Stimulated activated naive CD8-positive, alpha-beta T cell treated with anti-CD3 and anti-CD28 coated beads, Interleukin-15, Interleukin-2, amounts not matched to agents 100 U/mL and 50 U/mL, for 24 hours (primary cell): Measurements from ENCODE around the gene ALDOB.
"Not testable (repeated sequence)": the region's sequence is repeated elsewhere in the genome, so short reads cannot be mapped to it uniquely, and the experiment has no call there.

ENCODE experiments used
- ATAC-seq: fragments of 150-1000 bp; cut with Tn5 transposase; one replicate; pipeline ENCODE4 v1.10.0; 2021
- DNase-seq: peaks from one replicate; pipeline ENCODE4 v3.0.0; 2021

Gene ALDOB

DNA sequence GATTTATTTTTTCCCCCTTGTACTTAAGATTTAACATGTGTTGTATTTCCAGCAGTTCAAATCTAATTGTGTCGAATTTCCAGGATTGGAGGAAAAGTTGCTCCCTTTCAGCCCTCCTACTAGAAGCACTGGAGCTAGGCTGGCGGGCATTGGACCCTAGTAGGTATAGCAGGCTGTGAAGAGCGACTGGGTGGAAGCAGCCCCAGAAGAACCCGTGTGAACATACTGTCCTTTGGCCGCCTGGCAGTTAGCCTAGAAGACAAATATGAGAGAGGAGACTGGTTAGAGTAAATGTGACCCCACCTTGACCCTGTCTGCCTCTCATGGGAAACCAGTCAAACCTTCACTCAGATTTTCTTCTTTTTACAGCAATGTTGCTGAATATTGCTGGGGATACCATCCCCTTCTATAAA lies 13.9 kb downstream of the ALDOB start:
- DNase-seq (no peak), ATAC-seq (no peak)

DNA sequence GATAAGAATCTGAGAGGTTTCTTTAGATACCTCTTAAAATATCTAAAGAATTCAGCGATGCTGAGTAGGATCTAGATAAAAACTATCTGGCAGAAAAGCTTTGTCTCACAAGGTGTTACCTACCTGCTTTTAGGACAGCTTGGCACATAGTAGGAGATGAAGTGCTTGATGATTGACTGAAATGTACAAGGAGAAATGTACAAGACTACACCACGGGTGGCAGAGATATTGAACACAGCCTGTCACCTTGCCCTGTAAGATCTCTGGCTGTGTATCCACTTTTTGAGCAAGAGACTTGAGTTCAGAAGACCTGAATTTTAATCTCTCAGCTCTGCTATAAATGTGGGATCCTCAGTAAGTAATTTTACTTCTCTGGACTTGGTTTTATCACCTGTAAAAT lies 15.7 kb downstream of the ALDOB start:
- DNase-seq (no peak), ATAC-seq (no peak)

DNA sequence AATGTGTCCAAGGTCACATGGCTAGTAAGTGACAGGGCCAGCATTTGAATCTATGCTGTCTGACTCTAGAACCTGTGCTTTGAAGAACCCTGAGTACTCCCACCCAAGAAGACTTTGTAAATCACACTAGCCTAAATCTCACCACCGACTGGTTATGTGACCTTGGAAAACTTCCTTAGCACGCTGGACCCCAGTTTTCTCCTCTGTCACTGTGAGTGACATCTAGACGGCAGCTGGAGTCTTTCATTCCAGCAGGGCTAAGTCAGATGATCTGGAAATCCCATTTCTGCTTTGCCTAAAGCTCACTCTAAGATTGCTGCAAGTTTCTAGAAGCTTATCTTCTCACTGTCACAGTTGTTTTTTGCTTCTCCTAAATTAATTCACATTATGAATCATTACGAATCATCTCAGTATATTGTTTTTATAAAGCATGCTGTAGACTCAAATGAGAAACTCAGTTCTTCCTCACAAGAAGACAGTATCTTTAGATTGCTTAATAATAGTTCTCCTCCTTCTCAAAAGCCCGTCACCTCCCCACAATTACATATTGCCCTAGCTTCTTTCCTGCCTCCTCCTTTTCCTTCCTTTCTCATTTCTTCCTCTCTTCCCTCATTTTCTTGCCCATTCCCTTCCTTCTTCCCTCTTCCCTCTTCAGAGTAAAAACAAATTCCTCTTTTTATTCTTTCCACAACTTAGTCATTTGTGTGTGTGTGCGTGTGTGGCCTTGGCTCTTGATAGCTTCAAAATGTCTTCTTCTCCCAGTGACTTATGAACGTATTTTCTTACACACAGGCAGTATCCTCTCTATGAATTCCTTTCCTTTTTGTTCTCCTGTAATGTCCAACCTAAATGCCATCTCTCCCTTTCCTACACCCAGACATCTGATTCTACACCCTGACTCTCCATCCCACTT lies 16.8 kb downstream of the ALDOB start:
- DNase-seq (no peak), ATAC-seq (no peak)

DNA sequence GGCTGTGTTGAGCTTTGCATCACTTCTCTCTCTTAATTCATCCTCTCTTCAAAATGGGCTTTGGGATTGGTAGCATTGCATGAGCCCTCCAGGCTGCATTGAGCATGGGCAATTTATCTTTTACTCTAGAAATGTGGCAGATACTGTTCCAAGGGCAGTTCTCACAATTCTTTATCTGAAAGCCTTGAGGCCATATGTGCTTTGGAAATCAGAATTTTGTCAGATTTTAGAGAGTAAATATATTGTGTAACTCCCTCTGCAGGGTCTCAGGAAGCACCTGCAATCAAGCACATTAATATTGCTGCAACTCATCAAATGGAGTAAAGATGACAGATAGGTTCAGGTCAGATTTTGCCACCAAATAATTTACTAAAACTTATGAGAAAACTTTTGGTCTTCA lies 17.6 kb downstream of the ALDOB start:
- no peak for DNase-seq
- ATAC-seq: no peak

DNA sequence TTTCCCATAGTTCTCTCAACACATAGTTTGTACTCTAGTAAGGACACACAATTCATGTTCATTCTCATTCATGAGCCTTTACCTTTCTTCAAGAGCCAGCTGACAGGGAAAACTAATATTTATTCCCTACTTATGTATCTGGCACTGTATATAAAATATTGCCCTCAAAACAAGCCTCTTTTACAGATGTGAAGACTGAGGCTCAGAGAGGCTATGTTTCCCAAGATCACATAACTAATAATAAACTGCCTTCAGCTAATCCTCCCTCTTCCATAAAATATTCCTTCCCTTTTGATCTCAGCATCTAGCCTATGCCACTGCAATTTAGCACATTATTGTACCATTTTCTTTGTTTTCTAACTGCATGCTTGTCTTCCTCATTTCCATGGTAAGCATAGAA lies 18.2 kb downstream of the ALDOB start:
- ATAC-seq: no peak
- no peak for DNase-seq

DNA sequence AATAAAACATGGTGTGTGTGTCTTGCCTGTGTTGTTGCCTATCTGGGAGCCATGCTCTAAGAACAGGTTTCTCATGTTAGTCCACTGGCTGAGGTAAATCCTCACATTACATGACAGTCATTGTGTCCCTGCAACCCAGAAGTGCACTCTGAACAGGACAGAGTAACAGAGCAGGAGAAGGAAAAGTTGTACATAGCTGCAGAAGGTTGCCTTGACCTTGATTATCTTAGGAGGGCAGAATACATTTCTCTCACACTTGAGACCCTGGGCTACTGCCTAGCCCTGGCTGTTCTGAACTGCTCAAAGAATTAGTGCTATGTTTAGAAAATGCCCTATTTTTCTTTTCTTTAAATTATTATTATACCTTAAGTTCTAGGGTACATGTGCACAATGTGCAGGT lies 20.0 kb downstream of the ALDOB start:
- ATAC-seq: no peak
- no peak for DNase-seq

DNA sequence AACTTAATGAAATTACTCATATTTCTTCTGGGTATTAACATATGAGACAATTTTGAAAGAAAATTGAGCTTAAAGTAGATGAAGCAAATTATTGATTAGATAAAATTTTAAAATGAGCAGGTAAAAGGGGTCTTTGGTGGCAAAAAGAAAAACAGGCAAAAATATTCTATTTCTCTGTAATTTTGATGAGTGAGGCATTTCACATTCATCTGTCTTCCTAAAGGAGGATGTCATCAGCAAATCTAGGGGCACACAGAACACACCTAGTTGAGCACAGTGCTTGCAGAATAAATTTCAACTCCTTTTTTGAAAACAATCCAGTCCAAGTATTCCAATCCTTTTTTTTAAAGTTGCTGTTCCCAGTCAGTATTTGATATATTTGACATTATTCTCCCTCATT lies 20.7 kb downstream of the ALDOB start:
- DNase-seq: no peak
- no peak for ATAC-seq

DNA sequence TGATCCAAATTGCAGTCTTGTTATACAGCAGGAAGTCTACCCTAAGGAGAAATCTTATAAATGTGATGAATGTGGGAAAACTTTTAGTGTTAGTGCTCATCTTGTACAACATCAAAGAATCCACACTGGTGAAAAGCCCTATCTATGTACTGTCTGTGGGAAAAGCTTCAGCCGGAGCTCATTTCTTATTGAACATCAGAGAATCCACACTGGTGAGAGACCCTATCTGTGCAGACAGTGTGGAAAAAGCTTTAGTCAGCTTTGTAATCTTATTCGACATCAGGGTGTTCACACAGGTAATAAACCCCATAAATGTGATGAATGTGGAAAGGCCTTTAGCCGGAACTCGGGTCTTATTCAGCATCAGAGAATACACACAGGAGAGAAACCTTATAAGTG lies 26.5 kb downstream of the ALDOB start:
- ATAC-seq (no peak), DNase-seq (no peak)

DNA sequence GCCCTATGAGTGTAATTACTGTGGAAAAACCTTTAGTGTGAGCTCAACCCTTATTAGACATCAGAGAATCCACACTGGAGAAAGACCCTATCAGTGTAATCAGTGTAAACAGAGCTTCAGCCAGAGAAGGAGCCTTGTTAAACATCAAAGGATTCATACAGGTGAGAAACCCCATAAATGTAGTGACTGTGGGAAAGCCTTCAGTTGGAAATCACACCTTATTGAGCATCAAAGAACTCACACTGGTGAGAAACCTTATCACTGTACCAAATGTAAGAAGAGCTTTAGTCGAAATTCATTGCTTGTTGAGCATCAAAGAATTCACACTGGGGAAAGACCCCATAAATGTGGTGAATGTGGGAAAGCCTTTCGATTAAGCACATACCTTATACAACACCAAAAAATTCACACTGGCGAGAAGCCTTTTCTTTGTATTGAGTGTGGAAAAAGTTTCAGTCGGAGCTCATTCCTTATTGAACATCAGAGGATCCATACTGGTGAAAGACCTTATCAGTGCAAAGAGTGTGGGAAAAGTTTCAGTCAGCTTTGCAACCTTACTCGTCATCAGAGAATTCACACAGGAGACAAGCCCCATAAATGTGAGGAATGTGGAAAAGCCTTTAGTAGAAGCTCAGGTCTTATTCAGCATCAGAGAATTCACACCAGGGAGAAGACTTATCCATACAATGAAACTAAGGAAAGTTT lies 27.0 kb downstream of the ALDOB start:
- ATAC-seq (no peak), DNase-seq (no peak)

DNA sequence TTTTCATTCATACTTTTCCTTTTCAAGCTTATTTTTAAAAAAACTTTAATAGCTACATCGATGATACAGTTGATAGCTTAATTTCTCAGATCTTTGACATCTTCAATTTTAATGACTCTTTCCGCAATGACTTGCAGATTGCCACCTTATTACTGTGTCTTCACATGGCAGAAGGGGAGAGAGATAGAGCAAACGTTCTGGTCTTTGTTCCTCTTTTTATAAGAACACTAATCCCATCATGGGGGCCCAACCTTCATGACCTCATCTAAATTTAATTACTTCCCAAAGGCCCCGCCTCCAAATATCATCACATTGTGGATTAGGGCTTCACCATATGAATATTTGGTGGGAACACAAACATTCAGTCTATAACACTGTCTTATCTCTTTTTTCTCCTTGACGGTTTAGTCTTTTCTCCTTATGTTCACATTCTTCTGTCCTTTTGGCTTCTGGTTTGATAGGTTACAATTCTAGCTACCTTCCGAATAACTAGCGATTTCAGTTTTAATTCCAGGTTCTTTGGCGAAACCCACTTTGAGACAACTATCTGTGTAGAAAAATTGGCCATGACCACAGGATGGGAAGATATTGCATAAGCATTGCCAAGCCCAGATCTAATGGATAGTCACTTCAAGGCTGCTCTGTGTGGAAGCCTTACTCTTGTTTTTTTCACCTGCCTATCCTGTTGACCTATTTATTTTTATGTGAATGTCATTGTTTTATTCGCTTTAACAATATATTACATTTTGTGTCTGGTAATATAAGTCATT lies 31.9 kb downstream of the ALDOB start:
- ATAC-seq (no peak), DNase-seq (no peak)

DNA sequence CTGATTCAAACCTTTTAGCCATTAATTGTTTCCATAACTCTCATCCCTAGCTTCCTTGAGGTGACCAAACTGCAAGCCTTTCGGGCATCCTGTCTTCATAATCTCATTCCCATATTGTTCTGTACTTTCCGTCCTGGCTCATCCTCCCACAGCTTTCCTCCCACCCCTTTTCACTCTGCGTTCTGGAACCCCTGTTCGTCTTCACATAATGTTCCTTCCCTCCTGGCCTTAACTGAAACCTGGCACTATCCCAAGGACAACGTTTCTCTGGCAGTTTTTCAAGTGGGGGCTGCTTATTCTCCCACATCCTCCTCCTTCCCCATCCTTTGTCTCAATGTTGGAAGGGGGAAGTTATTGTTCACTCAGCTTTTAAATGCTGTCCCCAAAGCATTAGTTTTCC lies 35.5 kb downstream of the ALDOB start:
- DNase-seq (no peak), ATAC-seq (no peak)

DNA sequence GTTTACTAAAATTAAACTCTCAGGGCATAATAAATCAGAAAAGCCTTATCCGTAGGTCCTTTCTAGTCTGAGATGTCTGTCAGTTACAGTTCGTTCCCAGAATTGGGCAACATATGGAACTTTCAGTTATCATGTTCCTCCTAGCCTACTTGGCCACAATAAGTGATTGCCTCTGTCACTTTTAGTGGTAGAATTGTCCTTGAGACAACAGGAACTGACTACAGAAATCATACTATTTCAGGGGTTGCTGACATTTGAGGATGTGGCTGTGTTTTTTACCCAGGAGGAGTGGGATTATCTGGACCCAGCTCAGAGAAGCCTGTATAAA lies 36.0 kb downstream of the ALDOB start:
- DNase-seq (no peak), ATAC-seq (no peak)

DNA sequence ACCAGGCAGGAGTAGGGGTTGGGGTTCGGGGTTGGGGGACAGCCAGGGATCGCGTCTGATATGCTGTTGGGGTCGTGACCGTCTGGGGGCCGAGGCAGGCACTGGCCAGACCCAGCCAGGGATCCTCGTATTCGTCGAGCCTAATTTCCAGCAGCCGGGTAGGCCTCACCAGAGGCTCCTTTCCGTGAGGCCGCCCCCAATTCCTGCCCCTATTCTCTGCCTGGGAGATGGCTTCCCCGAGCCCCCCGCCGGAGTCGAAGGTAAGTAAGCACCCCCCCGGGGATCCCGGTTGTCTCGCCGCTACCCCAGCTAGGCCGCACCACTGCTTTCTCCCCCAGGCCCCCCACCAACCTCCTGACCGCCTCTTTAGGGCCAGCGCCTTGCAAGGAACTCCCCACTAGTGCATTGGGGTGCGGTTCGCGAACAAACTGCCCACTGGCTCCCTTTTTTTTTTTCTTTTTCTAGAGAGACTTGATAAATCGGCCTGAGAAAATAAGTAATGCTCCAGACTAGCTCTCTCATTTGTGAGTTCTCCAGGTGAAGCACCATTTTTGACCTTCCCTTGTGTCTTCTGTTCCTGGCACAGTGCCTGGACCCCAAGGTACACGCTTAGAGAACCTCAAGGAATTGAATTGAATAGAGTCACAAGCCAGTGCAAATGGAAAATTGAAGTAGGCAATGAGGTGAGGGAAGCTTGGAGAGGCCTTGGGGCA lies 36.5 kb downstream of the ALDOB start:
- ATAC-seq: peak; percentile 10
- peak; percentile 20 for DNase-seq

DNA sequence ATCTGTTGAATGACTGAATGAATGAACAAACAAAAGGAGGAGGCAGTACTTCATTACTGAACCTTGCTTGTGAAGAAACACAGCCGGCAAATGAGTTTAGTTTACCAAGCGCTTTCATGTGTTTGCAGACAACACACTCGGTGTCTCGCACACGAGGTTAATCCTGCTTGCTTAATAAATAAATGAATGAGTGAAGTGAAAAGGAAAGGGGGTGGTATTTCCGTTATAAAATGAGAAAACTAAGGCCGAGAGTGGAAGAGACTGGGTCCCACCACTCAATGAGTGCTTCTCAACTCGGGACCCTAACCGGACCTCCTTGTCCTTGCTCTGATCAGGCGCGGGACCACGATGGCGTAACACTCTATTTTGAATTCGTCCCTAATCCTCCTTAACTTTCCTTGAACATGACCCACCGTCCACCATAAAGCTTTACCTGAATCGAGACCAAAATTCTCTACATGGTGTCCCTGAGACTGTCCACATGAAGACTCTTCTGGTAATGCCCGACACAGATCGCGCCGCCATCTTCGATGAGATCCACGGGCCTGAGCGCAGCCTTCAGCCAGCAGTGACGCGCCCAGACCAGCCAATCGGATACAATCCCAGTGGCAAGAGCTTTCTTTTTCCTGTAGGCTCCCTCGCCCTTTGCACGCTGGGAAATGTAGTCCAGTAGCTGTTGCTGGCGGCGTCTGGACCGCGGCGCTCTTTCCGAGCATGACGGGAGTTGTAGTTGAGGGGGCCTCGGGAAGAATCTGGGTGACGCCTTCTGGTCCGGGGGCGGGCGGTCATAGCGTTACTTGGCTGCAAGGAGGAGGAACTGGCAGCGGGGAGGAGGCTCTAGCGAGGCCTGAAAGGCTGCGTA lies 37.3 kb downstream of the ALDOB start, which contains the start of the genes MRPL50 and ZNF189:
Gene MRPL50, minus strand, starts transcription at position 551 of the 862 bp plus-strand sequence. Its CDS starts 26 bp downstream, at position 525.
Gene ZNF189, plus strand, starts transcription at position 784 of the 862 bp plus-strand sequence. CDS start 306 bp downstream, outside the sequence.
- peak; percentile 99 for ATAC-seq
- peak; percentile 95 for DNase-seq

DNA sequence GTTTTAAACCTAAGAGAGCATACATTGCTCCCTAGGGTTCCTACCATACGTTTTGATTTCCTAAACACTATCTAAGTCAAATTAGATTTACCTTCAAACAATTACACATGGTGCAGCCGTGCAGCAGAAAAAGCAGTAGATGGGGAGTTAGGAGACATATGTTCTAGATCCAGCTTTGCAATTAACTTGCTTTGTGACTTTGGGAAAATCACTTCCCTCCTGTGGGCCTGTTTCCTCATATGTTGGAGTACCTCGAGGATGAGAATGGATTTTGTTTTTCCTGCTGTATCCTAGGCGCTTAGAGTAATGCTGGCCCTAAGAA lies 37.9 kb downstream of the ALDOB start:
- no peak for DNase-seq
- ATAC-seq: no peak

DNA sequence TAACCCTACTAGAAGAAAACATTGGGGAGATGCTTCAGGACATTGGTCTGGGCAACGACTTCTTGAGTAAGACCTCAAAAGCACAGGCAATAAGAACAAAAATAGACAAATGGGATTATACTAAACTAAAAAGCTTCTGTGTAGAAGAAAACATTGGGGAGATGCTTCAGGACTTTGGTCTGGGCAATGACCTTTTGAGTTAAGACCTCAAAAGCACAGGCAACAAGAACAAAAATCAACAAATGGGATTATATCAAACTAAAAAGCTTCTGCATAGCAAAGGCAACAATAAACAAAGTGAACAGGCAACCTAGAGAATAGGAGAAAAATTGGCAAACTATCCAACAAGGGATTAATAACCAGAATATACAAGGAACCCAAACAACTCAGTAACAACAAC lies 40.9 kb downstream of the ALDOB start:
- no peak for ATAC-seq
- no peak for DNase-seq

DNA sequence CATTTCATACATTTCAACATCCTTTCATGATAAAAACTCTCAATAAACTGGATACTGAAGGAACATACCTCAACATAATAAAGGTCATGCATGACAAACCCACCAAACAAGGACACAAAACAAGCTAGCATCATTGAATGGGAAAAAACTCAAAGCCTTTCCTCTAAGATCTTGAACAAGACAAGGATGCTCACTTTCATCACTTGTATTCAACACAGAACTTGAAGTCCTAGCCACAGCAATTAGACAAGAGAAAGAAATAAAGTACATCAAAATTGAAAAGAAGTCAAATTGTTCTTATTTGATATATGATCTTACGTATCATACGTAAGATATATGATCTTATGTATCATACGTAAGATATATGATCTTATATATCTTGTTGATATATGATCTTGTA lies 42.4 kb downstream of the ALDOB start:
- DNase-seq (no peak), ATAC-seq (no peak)

DNA sequence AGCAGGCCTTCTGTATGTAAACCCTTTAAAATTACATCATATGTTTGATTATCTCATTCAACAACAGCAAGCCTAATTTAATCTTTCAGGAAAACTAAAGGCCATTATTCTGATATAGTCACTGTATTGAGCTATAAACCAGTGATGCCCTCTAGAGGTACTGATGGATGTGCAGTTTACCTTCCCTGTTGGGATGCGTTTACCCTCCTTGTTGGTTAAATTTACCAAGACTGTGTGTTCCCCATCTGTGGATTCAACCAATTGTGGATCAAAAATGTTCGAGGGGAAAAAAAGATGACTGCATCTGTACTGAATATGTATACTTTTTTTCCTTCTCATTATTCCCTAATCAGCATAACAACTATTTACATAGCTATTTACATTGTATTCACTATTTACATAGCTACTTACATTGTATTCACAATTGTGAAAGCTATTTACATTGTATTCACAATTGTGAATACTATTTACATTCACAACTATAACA lies 47.0 kb downstream of the ALDOB start:
- ATAC-seq (no peak), DNase-seq (no peak)

DNA sequence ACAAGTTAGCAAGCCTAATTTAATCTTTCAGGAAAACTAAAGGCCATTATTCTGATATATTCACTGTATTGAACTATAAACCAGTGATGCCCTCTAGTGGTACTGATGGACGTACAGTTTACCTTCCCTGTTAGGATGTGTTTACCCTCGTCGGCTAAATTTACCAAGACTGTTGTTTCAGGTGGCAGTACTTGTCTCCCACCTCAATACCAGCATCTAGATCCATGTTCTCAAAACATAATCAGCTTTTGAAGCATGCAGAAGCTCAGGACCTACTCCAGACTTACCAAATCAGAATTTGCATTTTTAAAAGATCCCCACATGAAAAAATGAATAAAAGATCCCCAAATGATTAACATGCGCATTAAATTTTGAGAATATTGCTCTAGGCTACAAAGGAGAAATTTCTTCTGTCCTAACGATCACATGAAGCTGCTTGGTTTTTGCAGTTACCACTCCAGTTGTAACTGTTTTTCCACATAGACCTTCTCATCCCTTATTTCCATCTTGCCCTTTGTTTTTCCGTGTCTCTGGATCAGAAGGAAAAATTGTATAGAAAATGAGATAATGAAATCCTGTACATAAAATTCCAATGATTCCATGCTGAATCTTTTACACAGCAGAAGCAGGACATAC lies 47.6 kb downstream of the ALDOB start:
- no peak for ATAC-seq
- no peak for DNase-seq

DNA sequence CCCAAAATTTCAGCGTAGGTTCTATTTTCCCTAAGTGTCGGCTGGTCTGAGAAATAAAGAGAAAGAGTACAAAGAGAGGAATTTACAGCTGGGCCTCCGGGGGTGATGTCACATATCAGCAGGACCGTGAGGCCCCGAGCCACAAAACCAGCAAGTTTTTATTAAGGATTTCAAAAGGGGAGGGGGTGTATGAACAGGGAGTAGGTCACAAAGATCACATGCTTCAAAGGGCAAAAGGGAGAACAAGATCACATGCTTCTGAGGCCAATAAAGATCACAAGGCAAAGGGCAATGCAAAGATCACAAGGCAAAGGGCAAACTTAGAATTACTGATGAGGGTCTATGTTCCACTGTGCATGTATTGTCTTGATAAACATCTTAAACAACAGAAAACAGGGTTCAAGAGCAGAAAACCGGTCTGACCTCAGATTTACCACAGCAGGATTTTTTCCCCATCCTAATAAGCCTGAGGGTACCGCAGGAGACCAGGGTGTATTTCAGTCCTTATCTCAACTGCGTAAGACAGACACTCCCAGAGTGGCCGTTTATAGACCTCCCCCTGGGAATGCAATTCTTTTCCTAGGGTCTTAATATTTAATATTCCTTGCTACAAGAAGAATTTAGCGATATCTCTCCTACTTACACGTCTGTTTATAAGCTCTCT lies 50.6 kb downstream of the ALDOB start, which contains the start of gene BAAT:
Gene BAAT, minus strand, starts transcription at position 134 of the 664 bp plus-strand sequence. CDS start 13,602 bp downstream, outside the sequence.
- ATAC-seq, DNase-seq: not testable (repeated sequence)
